Fibroblast of lung (primary cell): ENCODE results near the gene VSTM1.

ENCODE experiments used
- CTCF ChIP-seq, 2 donors: IDR thresholded peaks in 1 of 2; conservative IDR thresholded peaks in 1 of 2; 1 replicate in 1 of 2; 2 replicates in 1 of 2; pipeline ENCODE4 v1.5.1; 2011 to 2012; ENCODE audit warnings: low read length in 2 of 2, control low read depth in 1 of 2, inconsistent platforms in 1 of 2, low read depth in 1 of 2, mild to moderate bottlenecking in 1 of 2
- EZH2 ChIP-seq: IDR thresholded peaks from 2 replicates; pipeline ENCODE4 v1.5.1; 2012; ENCODE audit warnings: low read length, control low read depth, mild to moderate bottlenecking; ENCODE audit errors: missing control alignments

DNA sequence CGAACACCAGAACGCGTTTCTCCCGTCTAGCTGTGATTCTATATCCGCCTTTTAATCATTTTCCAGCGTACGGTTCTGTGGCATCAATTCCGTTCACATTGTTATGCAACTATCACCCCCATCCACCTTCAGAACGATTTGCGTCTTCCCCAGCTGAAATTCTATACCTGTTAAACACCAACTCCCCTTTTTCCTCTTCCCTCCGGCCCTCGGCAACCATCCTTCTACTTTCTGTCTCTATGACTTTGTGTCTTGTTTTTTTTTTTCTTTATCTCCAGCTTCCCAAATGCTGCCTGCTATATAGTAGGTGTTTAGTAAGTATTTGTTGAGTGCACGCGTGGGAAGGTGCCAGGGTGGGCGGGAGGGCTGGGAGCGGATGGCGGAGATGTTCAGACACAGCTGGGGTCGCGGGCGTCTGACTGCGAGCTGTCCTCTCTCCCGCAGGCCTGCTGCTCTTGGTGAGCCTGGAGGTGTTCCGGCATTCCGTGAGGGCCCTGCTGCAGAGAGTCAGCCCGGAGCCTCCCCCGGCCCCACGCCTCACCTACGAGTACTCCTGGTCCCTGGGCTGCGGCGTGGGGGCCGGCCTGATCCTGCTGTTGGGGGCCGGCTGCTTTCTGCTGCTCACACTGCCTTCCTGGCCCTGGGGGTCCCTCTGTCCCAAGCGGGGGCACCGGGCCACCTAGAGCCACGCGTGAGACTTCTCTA, 52.0 kb downstream of the VSTM1 start:
- TF ChIP-seq CTCF (conservative IDR thresholded peaks at IDR 0.05 in 1 of 2, IDR thresholded peaks at IDR 0.05 in 1 of 2; ENCODE audit: low read depth in 1 of 2, low read length in 2 of 2) (no peak), EZH2 (no peak)
